GM18861 (cell line): Measurements from ENCODE around the gene ZBTB2.
"Not testable (repeated sequence)": the region's sequence is repeated elsewhere in the genome, so short reads cannot be mapped to it uniquely, and the experiment has no call there.

Source experiments
- ATAC-seq: cut with Tn5 transposase; IDR thresholded peaks from one replicate; pipeline ENCODE4 v1.9.1; 2021; ENCODE audit not compliant: unreplicated experiment

Gene ZBTB2

GRCh38 chr6:151374036-151374683 is 17.2 kb downstream of the ZBTB2 start:
- no peak for ATAC-seq

DNA sequence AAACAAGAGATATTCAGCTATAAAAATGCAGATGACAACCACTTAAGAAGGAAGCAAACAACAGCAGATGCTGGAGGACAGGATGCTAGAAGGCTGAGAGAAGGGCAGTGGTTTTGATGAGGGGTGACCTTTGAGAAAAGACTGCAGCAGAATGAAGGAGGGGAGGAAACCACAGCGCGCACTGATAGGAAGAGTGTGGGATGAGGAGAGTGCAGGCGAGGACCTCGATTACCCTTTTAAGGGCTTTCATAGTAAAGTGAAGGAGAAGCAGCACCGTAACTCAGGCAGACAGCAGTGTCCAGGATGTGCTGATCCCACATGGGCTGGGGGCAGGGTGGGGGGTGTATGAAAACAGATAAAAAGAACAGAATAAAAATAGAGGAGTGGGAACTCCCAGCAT is 19.2 kb downstream of the ZBTB2 start:
- no peak for ATAC-seq

DNA sequence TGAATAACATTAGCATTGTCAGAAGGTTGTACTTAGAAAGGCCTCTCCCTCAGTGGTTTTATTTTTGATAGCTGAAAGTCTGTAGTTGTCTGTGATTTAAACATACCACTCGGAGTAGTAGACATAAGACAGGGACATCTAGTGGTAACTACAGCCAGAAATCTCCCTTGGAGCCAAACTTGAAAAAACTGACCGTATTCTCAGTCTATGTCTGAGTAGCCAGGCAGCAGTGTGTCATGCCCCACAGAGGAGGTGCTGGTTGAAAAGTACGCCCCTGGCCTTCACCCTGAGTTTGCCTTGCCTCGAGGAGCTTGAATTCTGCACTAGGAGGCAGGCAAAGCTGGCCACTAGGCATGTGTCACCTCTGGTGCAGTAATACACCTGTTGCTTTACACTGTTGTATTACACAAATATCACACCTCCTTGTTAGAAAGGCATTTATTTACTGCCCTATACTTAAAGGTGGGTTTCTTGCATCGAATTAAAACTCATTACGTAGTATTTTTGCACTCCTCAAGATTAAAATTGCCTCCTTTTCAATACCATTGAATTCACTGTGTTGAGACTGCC is 20.8 kb downstream of the ZBTB2 start:
- no peak for ATAC-seq

DNA sequence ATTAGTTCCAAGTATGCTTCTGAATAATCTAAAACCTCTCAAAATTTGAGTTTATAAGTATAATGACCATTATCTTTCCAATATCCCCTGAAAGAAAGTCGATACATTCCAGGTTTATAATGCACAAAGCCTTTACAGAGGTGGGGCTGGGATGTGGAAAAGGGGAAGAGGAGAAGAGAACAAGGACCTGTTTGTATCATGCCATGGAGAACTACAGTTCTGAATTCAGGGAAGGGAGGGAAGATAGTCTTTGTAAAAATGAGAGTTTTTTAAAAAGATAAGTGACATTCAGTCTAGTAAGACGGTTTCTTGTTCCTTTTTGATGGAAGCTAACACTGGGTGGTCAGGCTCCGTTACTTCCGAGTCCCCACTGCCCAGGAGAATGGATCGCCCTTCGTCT is 26.1 kb downstream of the ZBTB2 start:
- ATAC-seq: no peak

DNA sequence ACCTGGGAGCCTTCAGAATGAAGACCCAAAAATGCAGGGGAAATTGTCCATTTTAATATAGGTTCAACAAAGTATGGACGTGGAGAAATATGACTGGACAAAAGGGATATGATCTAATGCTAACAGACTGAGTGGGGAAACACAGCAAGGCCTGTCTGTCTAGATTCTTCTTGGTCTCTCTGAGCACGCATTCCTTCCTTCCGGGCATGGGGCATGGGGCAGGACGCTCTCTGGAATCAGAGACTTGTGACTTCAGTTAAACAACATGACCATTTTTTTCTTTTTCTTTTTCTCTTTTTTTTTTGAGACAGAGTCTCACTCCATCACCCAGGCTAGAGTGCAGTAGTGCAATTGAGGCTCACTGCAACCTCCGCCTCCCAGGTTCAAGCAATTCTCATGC is 31.9 kb downstream of the ZBTB2 start:
- ATAC-seq: no peak

- no peak for ATAC-seq
These were observed 32.9 kb downstream of the ZBTB2 start for GRCh38 chr6:151358475-151358874.

DNA sequence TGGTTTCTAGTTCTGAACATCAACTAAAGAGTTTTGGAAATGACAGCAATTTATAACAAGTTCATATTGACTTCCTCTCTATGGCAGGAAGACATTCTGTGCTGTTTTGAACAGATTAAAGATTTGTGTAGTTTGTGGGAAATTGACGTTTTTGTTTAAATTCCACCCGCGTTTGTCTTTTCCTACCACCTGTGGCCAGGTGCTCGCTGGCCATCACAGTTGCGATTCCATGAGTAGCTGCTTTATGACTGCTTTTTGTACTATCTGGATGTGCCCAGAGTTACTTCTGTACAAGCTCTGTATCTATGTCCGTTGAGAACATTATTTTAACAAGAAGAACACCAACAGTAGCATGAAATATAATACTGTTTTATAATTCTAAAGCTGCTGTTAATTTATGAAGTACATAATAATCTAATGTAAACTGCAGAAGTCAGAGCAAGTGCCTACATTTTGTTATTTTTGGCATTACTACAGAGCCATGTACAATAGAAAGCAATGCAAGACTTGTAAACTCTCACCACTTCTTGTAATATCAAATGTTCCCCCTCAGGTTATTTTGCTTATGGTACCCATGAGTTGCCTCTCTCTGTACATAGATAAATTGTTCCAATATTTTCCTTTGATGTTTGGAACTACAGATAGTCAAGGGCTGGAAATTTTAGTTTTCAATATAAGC is 33.5 kb downstream of the ZBTB2 start:
- no peak for ATAC-seq

GRCh38 chr6:151356983-151357382 is 34.4 kb downstream of the ZBTB2 start:
- not testable (repeated sequence) for ATAC-seq

DNA sequence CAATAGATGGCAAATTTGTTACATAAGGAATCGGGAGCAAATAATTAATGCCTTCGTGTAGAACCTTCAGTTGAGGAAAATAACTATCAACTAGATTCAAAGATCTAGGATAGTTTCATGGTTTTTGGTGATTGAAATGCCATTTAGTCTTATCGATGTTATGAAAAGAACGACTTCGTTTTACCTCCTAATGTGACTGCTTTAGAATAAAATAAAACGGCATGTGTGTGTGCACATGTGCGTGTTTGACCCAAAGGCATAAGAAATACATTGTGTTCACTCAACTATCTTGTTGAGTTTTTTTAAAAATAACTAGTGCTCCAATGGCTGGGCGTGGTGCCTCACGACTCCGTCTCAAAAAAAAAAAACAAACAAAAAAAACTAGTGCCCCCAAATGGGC is 37.6 kb downstream of the ZBTB2 start:
- no peak for ATAC-seq

DNA sequence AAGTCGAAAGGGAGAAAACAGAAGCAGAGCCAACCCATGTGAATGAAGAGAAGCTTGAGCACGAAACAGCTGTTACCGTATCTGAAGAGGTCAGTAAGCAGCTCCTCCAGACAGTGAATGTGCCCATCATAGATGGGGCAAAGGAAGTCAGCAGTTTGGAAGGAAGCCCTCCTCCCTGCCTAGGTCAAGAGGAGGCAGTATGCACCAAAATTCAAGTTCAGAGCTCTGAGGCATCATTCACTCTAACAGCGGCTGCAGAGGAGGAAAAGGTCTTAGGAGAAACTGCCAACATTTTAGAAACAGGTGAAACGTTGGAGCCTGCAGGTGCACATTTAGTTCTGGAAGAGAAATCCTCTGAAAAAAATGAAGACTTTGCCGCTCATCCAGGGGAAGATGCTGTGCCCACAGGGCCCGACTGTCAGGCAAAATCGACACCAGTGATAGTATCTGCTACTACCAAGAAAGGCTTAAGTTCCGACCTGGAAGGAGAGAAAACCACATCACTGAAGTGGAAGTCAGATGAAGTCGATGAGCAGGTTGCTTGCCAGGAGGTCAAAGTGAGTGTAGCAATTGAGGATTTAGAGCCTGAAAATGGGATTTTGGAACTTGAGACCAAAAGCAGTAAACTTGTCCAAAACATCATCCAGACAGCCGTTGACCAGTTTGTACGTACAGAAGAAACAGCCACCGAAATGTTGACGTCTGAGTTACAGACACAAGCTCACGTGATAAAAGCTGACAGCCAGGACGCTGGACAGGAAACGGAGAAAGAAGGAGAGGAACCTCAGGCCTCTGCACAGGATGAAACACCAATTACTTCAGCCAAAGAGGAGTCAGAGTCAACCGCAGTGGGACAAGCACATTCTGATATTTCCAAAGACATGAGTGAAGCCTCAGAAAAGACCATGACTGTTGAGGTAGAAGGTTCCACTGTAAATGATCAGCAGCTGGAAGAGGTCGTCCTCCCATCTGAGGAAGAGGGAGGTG is 38.7 kb downstream of the ZBTB2 start:
- ATAC-seq: no peak

DNA sequence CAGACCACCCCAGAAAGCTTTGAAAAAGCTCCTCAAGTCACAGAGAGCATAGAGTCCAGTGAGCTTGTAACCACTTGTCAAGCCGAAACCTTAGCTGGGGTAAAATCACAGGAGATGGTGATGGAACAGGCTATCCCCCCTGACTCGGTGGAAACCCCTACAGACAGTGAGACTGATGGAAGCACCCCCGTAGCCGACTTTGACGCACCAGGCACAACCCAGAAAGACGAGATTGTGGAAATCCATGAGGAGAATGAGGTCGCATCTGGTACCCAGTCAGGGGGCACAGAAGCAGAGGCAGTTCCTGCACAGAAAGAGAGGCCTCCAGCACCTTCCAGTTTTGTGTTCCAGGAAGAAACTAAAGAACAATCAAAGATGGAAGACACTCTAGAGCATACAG is 39.6 kb downstream of the ZBTB2 start:
- no peak for ATAC-seq

DNA sequence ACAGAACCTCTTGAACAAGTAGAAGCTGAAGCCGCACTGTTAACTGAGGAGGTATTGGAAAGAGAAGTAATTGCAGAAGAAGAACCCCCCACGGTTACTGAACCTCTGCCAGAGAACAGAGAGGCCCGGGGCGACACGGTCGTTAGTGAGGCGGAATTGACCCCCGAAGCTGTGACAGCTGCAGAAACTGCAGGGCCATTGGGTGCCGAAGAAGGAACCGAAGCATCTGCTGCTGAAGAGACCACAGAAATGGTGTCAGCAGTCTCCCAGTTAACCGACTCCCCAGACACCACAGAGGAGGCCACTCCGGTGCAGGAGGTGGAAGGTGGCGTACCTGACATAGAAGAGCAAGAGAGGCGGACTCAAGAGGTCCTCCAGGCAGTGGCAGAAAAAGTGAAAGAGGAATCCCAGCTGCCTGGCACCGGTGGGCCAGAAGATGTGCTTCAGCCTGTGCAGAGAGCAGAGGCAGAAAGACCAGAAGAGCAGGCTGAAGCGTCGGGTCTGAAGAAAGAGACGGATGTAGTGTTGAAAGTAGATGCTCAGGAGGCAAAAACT is 40.1 kb downstream of the ZBTB2 start:
- ATAC-seq: no peak

DNA sequence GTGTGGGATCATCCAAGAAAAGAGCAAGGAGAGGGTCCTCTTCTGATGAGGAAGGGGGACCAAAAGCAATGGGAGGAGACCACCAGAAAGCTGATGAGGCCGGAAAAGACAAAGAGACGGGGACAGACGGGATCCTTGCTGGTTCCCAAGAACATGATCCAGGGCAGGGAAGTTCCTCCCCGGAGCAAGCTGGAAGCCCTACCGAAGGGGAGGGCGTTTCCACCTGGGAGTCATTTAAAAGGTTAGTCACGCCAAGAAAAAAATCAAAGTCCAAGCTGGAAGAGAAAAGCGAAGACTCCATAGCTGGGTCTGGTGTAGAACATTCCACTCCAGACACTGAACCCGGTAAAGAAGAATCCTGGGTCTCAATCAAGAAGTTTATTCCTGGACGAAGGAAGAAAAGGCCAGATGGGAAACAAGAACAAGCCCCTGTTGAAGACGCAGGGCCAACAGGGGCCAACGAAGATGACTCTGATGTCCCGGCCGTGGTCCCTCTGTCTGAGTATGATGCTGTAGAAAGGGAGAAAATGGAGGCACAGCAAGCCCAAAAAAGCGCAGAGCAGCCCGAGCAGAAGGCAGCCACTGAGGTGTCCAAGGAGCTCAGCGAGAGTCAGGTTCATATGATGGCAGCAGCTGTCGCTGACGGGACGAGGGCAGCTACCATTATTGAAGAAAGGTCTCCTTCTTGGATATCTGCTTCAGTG is 40.8 kb downstream of the ZBTB2 start:
- no peak for ATAC-seq

DNA sequence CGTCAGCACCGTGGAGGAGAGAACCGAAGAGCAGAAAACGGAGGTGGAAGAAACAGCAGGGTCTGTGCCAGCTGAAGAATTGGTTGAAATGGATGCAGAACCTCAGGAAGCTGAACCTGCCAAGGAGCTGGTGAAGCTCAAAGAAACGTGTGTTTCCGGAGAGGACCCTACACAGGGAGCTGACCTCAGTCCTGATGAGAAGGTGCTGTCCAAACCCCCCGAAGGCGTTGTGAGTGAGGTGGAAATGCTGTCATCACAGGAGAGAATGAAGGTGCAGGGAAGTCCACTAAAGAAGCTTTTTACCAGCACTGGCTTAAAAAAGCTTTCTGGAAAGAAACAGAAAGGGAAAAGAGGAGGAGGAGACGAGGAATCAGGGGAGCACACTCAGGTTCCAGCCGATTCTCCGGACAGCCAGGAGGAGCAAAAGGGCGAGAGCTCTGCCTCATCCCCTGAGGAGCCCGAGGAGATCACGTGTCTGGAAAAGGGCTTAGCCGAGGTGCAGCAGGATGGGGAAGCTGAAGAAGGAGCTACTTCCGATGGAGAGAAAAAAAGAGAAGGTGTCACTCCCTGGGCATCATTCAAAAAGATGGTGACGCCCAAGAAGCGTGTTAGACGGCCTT is 41.6 kb downstream of the ZBTB2 start:
- ATAC-seq: no peak

- ATAC-seq: not testable (repeated sequence)
These were observed 48.6 kb downstream of the ZBTB2 start for GRCh38 chr6:151342750-151343149.

DNA sequence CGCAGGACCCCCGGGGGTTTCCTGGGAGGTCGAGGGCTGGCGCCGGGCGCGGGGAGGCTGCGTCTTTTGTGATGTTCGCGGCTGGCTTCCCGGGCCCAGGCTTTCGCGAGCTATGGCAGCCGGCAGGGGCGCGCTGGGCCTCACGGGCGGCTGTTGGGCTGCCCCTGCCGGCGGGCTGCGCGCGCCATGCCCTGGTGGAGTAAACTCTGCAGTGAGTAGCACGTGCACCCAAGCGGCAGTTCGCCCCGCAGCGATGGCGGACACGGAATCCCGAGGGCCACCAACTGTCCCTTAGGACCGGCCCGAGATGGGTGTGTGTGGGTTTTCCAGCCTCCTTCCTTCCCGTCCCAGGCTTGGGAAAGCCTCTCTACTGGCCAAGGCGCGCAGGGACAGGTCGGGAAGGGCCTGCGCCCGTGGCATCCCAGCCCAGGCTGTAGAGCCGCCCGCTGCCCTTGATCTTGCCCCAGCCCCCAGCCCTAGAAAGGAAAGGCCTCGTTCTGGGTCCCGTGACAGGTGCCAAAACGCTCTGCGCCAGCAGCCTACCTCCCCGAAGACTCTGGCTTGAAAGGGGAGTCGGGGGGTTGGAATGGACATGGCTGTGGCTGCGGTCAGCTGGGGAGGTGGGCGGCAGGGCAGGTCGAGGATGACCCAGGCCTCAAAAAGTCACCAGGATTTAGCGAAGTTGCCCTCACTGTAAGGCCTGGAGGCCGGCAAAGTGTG is 49.7 kb downstream of the ZBTB2 start:
- ATAC-seq: no peak

GRCh38 chr6:151340219-151340978 is 51.0 kb downstream of the ZBTB2 start:
- ATAC-seq: no peak

GRCh38 chr6:151339369-151339768 is 52.0 kb downstream of the ZBTB2 start:
- ATAC-seq: no peak
